Mammary epithelial cell (primary cell): ENCODE measurements around the gene ARHGAP20.

Experiments
- EZH2 ChIP-seq: IDR thresholded peaks from 2 replicates; pipeline ENCODE4 v1.6.1; 2012; ENCODE audit warnings: low read length, inconsistent platforms, borderline replicate concordance
- TF ChIP-seq, protein P1 (sequence below), 2 donors: IDR thresholded peaks in 1 of 2; conservative IDR thresholded peaks in 1 of 2; 2 replicates each; pipeline ENCODE4 v1.5.1; 2011 to 2012; ENCODE audit warnings: inconsistent platforms in 2 of 2, low read length in 2 of 2, mild to moderate bottlenecking in 2 of 2, control low read depth in 1 of 2, low read depth in 1 of 2; ENCODE audit not compliant: insufficient read depth in 1 of 2; ENCODE audit errors: extremely low read depth in 1 of 2

DNA sequence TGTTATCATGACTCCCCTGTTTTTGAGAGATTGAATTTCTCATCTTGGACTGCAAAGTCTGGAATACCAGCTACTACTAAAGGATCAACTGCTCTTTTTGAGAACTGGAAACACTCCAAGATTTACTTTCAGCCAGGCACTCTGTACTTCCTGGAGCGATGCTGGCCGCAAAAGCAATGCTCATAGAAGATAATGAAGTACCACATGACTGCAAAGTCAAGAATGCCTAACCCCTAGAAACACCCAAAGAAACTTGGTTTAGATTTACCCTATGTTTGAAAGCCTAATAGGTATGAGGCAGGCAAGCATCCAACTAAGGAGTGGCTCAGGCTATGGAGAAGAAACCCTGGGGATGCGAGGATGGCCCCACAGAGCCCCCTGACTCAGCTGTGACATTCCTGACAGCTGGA is 47.7 kb upstream of the ARHGAP20 start:
- TF ChIP-seq, protein P1, sequence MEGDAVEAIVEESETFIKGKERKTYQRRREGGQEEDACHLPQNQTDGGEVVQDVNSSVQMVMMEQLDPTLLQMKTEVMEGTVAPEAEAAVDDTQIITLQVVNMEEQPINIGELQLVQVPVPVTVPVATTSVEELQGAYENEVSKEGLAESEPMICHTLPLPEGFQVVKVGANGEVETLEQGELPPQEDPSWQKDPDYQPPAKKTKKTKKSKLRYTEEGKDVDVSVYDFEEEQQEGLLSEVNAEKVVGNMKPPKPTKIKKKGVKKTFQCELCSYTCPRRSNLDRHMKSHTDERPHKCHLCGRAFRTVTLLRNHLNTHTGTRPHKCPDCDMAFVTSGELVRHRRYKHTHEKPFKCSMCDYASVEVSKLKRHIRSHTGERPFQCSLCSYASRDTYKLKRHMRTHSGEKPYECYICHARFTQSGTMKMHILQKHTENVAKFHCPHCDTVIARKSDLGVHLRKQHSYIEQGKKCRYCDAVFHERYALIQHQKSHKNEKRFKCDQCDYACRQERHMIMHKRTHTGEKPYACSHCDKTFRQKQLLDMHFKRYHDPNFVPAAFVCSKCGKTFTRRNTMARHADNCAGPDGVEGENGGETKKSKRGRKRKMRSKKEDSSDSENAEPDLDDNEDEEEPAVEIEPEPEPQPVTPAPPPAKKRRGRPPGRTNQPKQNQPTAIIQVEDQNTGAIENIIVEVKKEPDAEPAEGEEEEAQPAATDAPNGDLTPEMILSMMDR (conservative IDR thresholded peaks at IDR 0.05 in 1 of 2, IDR thresholded peaks at IDR 0.05 in 1 of 2; ENCODE audit: extremely low read depth in 1 of 2, insufficient read depth in 1 of 2, low read depth in 1 of 2, low read length in 2 of 2), result no peak
- no peak for TF ChIP-seq EZH2
